Aorta (tissue), 5 donors: ENCODE measurements around the gene C12orf57. TPM values are rescaled to one million over a fixed set of nuclear protein-coding genes. Genes with fewer than 3 reads are reported as not detected.
A peak's percentile ranks its signal among the peaks of the same experiment; 100 is the strongest.

Experiments used
- ATAC-seq: fragments of 200-7000 bp; cut with Tn5 transposase; one replicate; pipeline ENCODE4 v1.9.1; 2022; ENCODE audit warnings: moderate library complexity; ENCODE audit not compliant: low FRiP score
- DNase-seq, 2 donors: peaks; one replicate each; pipeline ENCODE4 v3.0.0-alpha.2; 2020
- H3K27ac ChIP-seq, 2 donors: one replicate each; pipeline ENCODE4 v1.5.1; 2013; ENCODE audit warnings: low read length in 2 of 2, mild to moderate bottlenecking in 2 of 2, moderate library complexity in 2 of 2, control low read depth in 1 of 2, inconsistent platforms in 1 of 2, low read depth in 1 of 2
- H3K27me3 ChIP-seq, 2 donors: one replicate each; pipeline ENCODE4 v1.6.1; 2013; ENCODE audit warnings: control low read depth in 1 of 2, low read length in 1 of 2, mild to moderate bottlenecking in 1 of 2, moderate library complexity in 1 of 2; ENCODE audit not compliant: insufficient read depth in 2 of 2, control insufficient read depth in 1 of 2
- H3K36me3 ChIP-seq, 2 donors: one replicate each; pipeline ENCODE4 v1.6.1; 2013; ENCODE audit warnings: control low read depth in 1 of 2, low read length in 1 of 2, mild to moderate bottlenecking in 1 of 2; ENCODE audit not compliant: insufficient read depth in 2 of 2, control insufficient read depth in 1 of 2
- H3K4me1 ChIP-seq, 2 donors: one replicate each; pipeline ENCODE4 v1.6.1; 2013; ENCODE audit warnings: low read length in 2 of 2, control low read depth in 1 of 2, mild to moderate bottlenecking in 1 of 2, moderate library complexity in 1 of 2; ENCODE audit not compliant: insufficient read depth in 2 of 2, control insufficient read depth in 1 of 2
- H3K4me3 ChIP-seq, 2 donors: one replicate each; pipeline ENCODE4 v1.5.1; 2013; ENCODE audit warnings: low read length in 2 of 2, control low read depth in 1 of 2, mild to moderate bottlenecking in 1 of 2
- H3K9me3 ChIP-seq: one replicate; pipeline ENCODE4 v1.6.1; 2013; ENCODE audit warnings: mild to moderate bottlenecking, low read length; ENCODE audit not compliant: control insufficient read depth
- WGBS, 2 donors: extraction: QIAGEN DNeasy Blood & Tissue Kit; methylation state at CpG; one replicate each; pipeline ENCODE4 v1.1.7; 2013; 5-methylcytosine and 5-hydroxymethylcytosine counted together
- intact Hi-C, 2 donors: fragments of 100-400 bp; cut with DNase I; formaldehyde crosslinking; loops; one replicate each; pipeline versions ENCODE4 v1.14.2 to v1.15.0; 2022
- polyA plus RNA-seq, 2 donors: library from polyadenylated mRNA; stranded (reverse); fragments of 200-250 nt; gene quantifications; one replicate each; pipeline ENCODE4 v1.2.3, GENCODE V29; 2013
- total RNA-seq, 2 donors: library from RNA; stranded (reverse); fragmentation: NEBNext Ultra II Directional; extraction: Animal tissue kit (Norgen Biotek cat#: 25700); gene quantifications; one replicate each; pipeline ENCODE4 v1.2.1, GENCODE V29; 2021
- donor health status: healthy with polysubstance abuse.
- donor health status: Bipolar disorder and iron deficiency.
- donor health status: DM: no; HTN: no; CAD: no.
- donor health status: DM: no; HTN: no; CAD: no.
- donor health status: DM: yes; HTN: yes; CAD: no.

The C12orf57 gene
- total and polyA plus RNA-seq, 4 donors: 197 to 1,017 (median 541) TPM

DNA sequence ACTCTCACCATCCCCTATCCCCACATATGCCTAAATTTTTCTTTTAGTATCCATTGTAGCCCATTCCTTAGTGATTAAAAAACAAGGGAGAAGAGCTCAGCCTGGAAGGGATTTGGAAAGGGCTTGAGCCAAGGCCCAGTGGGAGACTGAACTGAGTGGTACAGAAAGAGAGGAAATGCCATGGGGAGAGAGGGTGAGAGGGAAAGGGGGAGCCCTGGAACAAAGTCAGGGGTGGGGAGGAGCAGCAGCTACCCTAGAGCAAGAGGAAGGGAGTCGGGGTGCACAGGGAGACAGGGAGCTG is 18.6 kb upstream of the C12orf57 start:
- ATAC-seq: no peak
- peak overlapping the region; percentile 68 to 94 for H3K27ac ChIP-seq
- WGBS, 2 donors: 0 to 8% methylated on average over 1 of the region's 1 CpG
- H3K9me3 ChIP-seq: no peaks in the 10 kb centered on the region
- no peak overlapping the region for H3K4me3 ChIP-seq
- H3K4me1 ChIP-seq: no peaks in the 10 kb centered on the region
- DNase-seq: no peak
- no peaks in the 10 kb centered on the region for H3K27me3 ChIP-seq
- intact Hi-C loops: loop anchor here (2.0 to 5.0 kb wide), 2 partner anchors 40 to 58 kb away; partner anchors contain the start of gene TPI1 (in 1 of the 2)
- no peaks in the 10 kb centered on the region for H3K36me3 ChIP-seq

DNA sequence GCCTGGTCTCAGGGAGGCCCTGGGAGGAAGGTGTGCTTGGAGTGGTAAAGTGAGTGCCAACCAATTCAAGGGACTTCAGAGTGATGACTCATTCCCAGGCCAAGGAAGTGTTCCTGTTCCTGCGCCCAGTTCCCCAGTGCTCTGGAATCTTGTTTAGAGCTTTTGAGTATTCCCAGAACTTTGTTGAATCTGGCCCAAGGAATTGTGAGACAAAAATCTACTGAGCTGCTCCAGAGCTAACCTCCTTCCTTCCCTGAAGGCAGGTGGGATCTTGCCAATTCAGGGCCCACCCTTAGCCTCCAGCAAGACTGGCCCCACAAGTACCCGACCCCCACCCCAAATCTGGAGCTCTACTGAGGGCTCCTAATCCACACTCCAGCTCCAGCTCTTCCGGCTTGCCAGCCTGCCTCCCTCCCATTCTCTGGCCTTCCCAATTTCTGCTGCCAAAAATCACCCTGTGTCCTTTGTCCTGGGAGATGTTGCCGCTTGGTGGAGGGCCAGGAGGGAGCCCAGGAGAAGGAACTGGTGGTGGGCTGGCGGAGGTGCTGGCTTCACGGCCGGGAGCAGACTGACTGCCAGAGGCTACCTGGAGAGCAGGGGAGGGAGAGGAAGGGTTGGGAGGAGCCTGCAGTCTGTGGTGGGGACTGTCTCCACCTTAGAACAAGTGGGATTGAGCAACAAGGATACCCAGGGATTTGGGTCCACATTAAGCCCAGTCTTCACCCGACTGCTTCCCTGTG is 18.1 kb upstream of the C12orf57 start:
- peak; percentile 83 for ATAC-seq
- 0 to 4% methylated on average over 8 of the region's 8 CpGs for WGBS, 2 donors
- Histone ChIP-seq H3K27me3 (no peaks in the 10 kb centered on the region), H3K36me3 (no peaks in the 10 kb centered on the region), H3K9me3 (no peaks in the 10 kb centered on the region), H3K27ac (peak overlapping the region; percentile 96), H3K4me1 (no peaks in the 10 kb centered on the region), H3K4me3 (peak overlapping the region; percentile 4 to 28)
- DNase-seq: peak; percentile 81 to 89
- intact Hi-C loops: loop anchor here (2.0 to 5.0 kb wide), 2 partner anchors 39 to 58 kb away; partner anchors contain the start of gene TPI1 (in 1 of the 2)

DNA sequence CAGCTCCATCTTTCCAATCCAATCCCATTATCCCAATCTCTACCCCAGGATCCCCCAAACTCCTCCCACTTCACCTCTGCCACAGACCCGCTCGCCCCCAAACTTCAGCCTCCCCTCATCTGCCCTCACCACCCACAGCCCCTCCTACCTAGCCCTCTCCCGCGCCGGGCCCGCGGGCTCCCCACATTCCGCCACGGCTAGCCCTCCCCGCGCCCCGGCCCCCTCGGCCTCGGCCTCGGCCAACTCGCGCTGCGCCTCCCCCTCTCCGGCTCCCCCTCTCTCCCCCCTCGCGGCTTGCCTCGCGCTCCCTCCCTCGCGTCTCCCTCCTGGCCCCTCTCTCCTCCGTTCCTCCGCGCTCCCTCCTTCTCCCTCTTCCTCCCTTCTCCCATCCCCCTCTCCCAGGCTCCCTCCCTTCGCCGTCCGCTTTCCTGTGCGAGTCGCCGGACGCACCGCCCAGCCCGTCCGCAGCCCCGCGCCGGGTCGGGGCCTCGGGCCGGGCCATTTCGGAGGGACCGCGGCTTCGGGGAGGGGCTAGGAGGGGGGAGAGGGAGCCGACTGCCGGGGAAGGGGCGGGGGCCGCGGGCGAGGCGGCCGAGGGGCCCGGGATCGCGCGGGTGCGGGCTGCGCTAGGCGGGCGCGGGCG is 16.3 kb upstream of the C12orf57 start, which contains the start of gene ATN1:
Gene ATN1 (plus strand): TSS at position 581 of the 643 bp plus-strand sequence. CDS start 6,043 bp downstream, outside the sequence.
- peak; percentile 93 to 95 for DNase-seq
- intact Hi-C loops: loop anchor here in 1 of 2 donors (5.0 kb wide), 1 partner anchor 60 kb away; the partner anchor contains the start of gene TPI1
- peak within 1 kb of the TSS; percentile 97 to 99 for H3K4me3 ChIP-seq
- H3K4me1 ChIP-seq: no peaks in the 10 kb centered on the region
- no peaks in the 10 kb centered on the region for H3K27me3 ChIP-seq
- no peaks in the 10 kb centered on the region for H3K9me3 ChIP-seq
- peak; percentile 71 for ATAC-seq
- no peaks in the 10 kb centered on the region for H3K36me3 ChIP-seq
- peak within 1 kb of the TSS; percentile 96 for H3K27ac ChIP-seq
- 0 to 1% methylated on average over 39 to 66 of the region's 66 CpGs for WGBS, 2 donors

DNA sequence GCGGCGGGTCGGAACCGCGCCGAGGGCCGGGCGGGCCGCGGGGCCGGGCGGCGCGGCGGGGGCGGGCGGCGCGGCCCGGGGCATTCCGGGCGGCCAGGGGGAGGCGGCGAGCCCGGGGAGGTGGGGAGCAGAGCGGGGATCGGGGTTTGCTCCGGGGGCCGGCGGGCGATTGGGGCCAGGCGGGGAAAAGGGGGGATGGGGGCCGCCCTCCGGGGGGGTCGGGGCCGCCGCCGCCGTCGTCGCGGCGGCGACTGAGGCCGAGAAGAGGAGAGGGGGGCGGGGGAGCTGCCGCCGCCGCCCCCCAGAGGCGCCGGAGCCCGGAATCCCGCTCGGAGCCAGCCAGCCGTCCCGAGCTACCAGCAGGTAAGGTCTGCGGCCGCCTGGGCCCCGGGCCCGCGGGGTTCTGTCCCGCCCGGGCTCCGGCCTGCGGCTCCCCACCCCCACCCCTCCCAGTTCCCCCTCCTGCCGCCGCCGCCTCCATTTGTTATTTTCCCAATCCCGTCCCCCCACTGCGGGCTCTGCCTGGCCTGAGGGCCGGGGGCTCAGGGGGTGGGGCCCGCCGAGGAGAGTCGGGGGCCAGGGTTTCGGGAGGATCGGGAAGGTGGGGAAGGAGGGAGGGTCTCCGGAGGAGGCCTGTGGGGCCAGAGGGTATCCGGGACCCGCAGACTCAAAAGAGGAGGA is 15.7 kb upstream of the C12orf57 start:
- no peaks in the 10 kb centered on the region for H3K4me1 ChIP-seq
- no peaks in the 10 kb centered on the region for H3K9me3 ChIP-seq
- intact Hi-C loops: loop anchor here in 1 of 2 donors (5.0 kb wide), 1 partner anchor 61 kb away; the partner anchor contains the start of gene TPI1
- peak overlapping the region; percentile 49 to 96 for H3K27ac ChIP-seq
- ATAC-seq (no peak), DNase-seq (peak; percentile 53 to 79)
- H3K36me3 ChIP-seq: no peaks in the 10 kb centered on the region
- WGBS, 2 donors: 1 to 2% methylated on average over 17 to 79 of the region's 79 CpGs
- peak overlapping the region; percentile 97 to 99 for H3K4me3 ChIP-seq
- no peaks in the 10 kb centered on the region for H3K27me3 ChIP-seq

DNA sequence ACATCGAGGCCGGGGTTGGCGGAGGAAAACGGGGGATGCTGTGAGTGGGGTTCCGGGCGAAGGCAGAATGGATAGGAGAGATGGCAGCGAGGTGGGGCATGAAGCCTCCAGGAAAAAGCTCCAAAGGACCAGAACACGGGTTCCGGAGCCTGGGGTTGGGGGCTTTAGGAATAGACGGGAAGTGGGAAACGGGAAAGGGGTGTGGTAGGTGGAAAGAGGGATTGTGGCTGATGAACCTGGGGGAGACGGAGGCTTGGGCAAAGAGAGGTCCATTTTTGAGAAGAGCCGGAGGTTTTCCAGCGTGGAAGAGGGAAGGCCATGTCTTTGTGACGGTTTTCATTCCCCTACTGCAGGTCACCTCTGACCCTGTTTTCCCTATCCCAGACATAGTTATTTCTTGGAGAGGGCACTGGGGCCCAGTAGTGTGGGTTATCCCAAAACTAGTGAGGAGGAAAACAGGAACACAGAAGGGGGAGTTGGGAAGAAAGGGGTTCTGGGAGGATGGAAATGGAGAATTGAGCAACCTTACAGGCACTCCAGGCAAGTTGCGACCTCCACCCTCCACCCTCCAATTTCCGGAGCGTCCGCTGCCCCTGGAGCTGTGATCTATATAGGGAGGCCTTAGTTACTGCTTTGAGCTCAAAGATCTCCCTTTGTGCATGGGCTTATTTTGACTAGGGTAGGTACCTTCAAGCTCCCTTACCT is 15.0 kb upstream of the C12orf57 start:
- ATAC-seq: no peak
- H3K36me3 ChIP-seq: peaks cover 0 to 1% of the 10 kb centered on the region in 2 donors
- no peaks in the 10 kb centered on the region for H3K4me1 ChIP-seq
- H3K27ac ChIP-seq: peak overlapping the region; percentile 49 to 96
- no peaks in the 10 kb centered on the region for H3K9me3 ChIP-seq
- H3K27me3 ChIP-seq: no peaks in the 10 kb centered on the region
- DNase-seq: peak in 1 of 2 donors; percentile 35
- 2% methylated on average over 19 of the region's 19 CpGs for WGBS, 2 donors
- intact Hi-C loops: loop anchor here in 1 of 2 donors (5.0 kb wide), 1 partner anchor 62 kb away; the partner anchor contains the start of gene TPI1
- H3K4me3 ChIP-seq: peak overlapping the region; percentile 97 to 99

DNA sequence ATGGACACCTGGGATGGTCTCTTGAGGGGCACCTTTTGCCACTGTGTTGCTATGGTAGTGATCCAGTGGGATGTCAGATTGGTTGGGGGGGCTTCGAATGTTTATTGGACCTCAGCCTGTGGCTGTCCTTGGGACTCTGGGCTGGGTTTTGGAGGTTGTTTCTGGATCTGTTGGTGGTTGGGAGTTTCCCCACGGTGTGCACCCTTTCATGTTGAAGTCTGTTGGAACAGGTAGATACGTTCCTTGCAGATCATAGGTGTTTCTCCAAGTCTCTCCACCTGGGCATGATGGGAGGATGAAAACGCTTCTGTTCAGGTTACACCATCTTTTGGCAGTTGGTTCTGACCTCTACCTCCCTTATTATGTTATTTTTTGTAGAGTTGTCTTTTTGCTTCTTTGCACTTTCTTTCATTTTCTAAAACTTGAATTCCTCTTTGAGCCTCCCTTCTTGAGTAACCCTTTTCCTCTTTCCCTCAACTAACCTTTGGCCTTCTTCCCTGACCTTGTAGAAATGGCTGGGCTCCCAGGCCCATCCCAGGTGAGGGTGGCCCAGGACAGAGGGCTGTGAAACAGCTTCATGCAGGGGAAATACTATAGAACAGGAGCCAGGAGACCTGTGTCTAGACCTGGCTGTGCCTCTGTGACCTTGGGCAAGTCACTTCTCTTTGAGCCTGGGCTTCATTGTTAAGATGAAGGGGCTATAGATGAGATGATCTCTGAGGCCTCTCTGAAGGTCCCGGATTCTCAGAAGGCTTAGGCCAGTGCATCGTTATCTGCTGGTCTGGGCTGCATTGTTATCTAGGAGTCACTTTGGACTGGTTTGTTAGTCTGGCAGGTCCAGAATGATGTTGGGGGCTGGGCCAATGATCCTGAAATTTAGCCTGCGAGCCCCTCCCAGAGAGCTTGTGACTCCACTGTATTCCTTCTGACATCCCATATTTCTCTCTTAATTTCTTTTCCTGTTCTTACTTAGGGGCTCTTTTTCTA is 14.1 kb upstream of the C12orf57 start:
- Histone ChIP-seq H3K9me3 (no peaks in the 10 kb centered on the region), H3K27ac (peak overlapping the region in 1 of 2 donors; percentile 29), H3K4me1 (no peaks in the 10 kb centered on the region), H3K4me3 (peak overlapping the region; percentile 97 to 99), H3K36me3 (peaks cover 2 to 3% of the 10 kb centered on the region in 2 donors), H3K27me3 (no peaks in the 10 kb centered on the region)
- DNase-seq: peak in 1 of 2 donors; percentile 27
- intact Hi-C loops: loop anchor here in 1 of 2 donors (5.0 kb wide), 1 partner anchor 62 kb away; the partner anchor contains the start of gene TPI1
- no peak for ATAC-seq
- 27 to 28% methylated on average over 7 of the region's 7 CpGs for WGBS, 2 donors

DNA sequence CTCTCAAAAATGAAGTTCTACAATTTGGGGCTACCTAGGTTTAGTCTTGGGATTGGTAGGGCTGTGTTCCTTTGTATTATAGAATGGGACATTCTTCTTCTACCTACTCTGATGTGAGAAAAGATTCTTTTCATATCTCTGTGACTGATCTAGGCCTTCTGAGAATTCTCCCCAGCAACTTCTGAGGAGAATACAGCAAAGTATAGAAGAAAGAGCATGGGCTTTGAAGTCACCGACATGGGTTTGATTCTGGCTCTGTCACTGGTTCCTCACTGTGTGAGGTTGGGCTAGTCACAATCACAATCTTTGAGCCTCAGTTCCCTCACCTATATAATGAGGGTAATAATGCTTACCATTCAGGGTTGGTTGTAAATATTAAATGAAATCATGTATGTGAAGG is 11.1 kb upstream of the C12orf57 start:
- ATAC-seq: no peak
- no peaks in the 10 kb centered on the region for H3K9me3 ChIP-seq
- no peaks in the 10 kb centered on the region for H3K27me3 ChIP-seq
- H3K27ac ChIP-seq: no peak overlapping the region
- intact Hi-C loops: no loop called here
- no peak overlapping the region for H3K4me3 ChIP-seq
- H3K36me3 ChIP-seq: peaks cover 3 to 5% of the 10 kb centered on the region in 2 donors
- H3K4me1 ChIP-seq: no peaks in the 10 kb centered on the region
- no peak for DNase-seq
- WGBS, 2 donors: 32% methylated on average over 1 of the region's 1 CpG
